Endothelial cell of umbilical vein (primary cell): ENCODE data around the gene SGPP1. TPM values are rescaled to one million over a fixed set of nuclear protein-coding genes. Genes with fewer than 3 reads are reported as not detected.

Source experiments
- BruUV-seq: library from RNA; stranded (reverse); fragments of 400-500 nt; replicated peaks from 2 replicates; lab custom pipeline; 2021; lab: Mats Ljungman, UMichigan
- CTCF ChIA-PET: fragments of 300-600, 350-600 bp; sonication (Branson Sonifier 250); formaldehyde crosslinking; loops from one replicate; lab custom pipeline; 2021; ENCODE audit warnings: antibody characterized with exemption, inconsistent platforms; lab: Charles Lee
- POLR2A ChIA-PET: fragments of 300-600, 350-600 bp; sonication (Branson Sonifier 250); formaldehyde crosslinking; loops from one replicate; lab custom pipeline; 2021; ENCODE audit warnings: antibody characterized with exemption, inconsistent platforms; lab: Charles Lee
- DNase-seq: peaks from one replicate; pipeline ENCODE4 v3.0.0-alpha.2; 2011; ENCODE audit warnings: low read depth, low spot score
- FAIRE-seq: peaks from 2 replicates; lab custom pipeline; 2011; peaks lifted over from hg19 to GRCh38; lab: Jason Lieb, UNC
- H2AFZ ChIP-seq: 2 replicates; pipeline ENCODE4 v1.6.0; 2012; ENCODE audit warnings: low read depth, low read length, control low read depth, inconsistent platforms
- H3K27ac ChIP-seq: 2 replicates; pipeline ENCODE4 v1.5.1; 2011; ENCODE audit warnings: low read depth, mild to moderate bottlenecking, control low read depth, low read length, moderate library complexity; ENCODE audit not compliant: insufficient read depth
- H3K27me3 ChIP-seq, 2 experiments: 2 replicates each; pipeline versions ENCODE4 v1.6.0 to v1.6.1; 2011; ENCODE audit warnings: low read length in 2 of 2, mixed read lengths in 1 of 2; ENCODE audit not compliant: control insufficient read depth in 2 of 2, insufficient read depth in 2 of 2
- H3K36me3 ChIP-seq, 2 experiments: 2 replicates in 1 of 2; 3 replicates in 1 of 2; pipeline ENCODE4 v1.5.1; 2011; ENCODE audit warnings: low read length in 2 of 2, mild to moderate bottlenecking in 1 of 2, moderate library complexity in 1 of 2; ENCODE audit not compliant: control insufficient read depth in 2 of 2, insufficient read depth in 2 of 2; ENCODE audit errors: extremely low read depth in 1 of 2
- H3K4me1 ChIP-seq: 3 replicates; pipeline ENCODE4 v1.5.1; 2011; ENCODE audit warnings: mild to moderate bottlenecking, low read length; ENCODE audit not compliant: control insufficient read depth, insufficient read depth; ENCODE audit errors: extremely low read depth
- H3K4me2 ChIP-seq: 2 replicates; pipeline ENCODE4 v1.6.1; 2011; ENCODE audit warnings: low read length, control low read depth, mixed read lengths; ENCODE audit not compliant: insufficient read depth
- H3K4me3 ChIP-seq, 3 experiments: fragments of 200-600 bp in 1 of 3; sonication (generic), shearing (Covaris generic) in 1 of 3; replicated peaks in 1 of 3; 2 replicates each; pipeline ENCODE4 v1.5.1; 2011 to 2016; ENCODE audit warnings: control low read depth in 3 of 3, low read length in 3 of 3, mild to moderate bottlenecking in 2 of 3, inconsistent platforms in 1 of 3, low read depth in 1 of 3, moderate library complexity in 1 of 3; ENCODE audit not compliant: insufficient read depth in 1 of 3
- H3K79me2 ChIP-seq: 2 replicates; pipeline ENCODE4 v1.6.0; 2012; ENCODE audit warnings: low read length, inconsistent platforms; ENCODE audit not compliant: control insufficient read depth, insufficient read depth
- H3K9ac ChIP-seq: replicated peaks from 2 replicates; pipeline ENCODE3; 2011; ENCODE audit warnings: low read length, control low read depth; ENCODE audit not compliant: insufficient read depth; ENCODE audit errors: extremely low read depth
- H3K9me1 ChIP-seq: replicated peaks from 3 replicates; pipeline ENCODE4 v1.6.0; 2011; ENCODE audit warnings: mild to moderate bottlenecking, low read length; ENCODE audit not compliant: control insufficient read depth, insufficient read depth; ENCODE audit errors: extremely low read depth
- H3K9me3 ChIP-seq: replicated peaks from 2 replicates; pipeline ENCODE4 v1.5.1; 2012; ENCODE audit warnings: low read length, inconsistent platforms; ENCODE audit not compliant: control insufficient read depth, insufficient read depth
- H4K20me1 ChIP-seq: replicated peaks from 2 replicates; pipeline ENCODE3; 2011; ENCODE audit warnings: mild to moderate bottlenecking, low read length; ENCODE audit not compliant: control insufficient read depth, insufficient read depth; ENCODE audit errors: extremely low read depth
- EZH2 ChIP-seq: IDR thresholded peaks from 2 replicates; pipeline ENCODE4 v1.6.1; 2012; ENCODE audit warnings: borderline replicate concordance, low read depth, mild to moderate bottlenecking, moderate library complexity, low read length, inconsistent platforms; ENCODE audit not compliant: severe bottlenecking
- FOS ChIP-seq: IDR thresholded peaks from 2 replicates; pipeline ENCODE4 v1.6.1; 2011; ENCODE audit warnings: mild to moderate bottlenecking, low read length, moderate library complexity, borderline replicate concordance; ENCODE audit not compliant: insufficient read depth
- GATA2 ChIP-seq: IDR thresholded peaks from 2 replicates; pipeline ENCODE4 v1.7.0; 2011; ENCODE audit warnings: low read depth, mild to moderate bottlenecking, moderate library complexity, mixed read lengths, low read length; ENCODE audit not compliant: insufficient read length, insufficient read depth
- JUN ChIP-seq: IDR thresholded peaks from 2 replicates; pipeline ENCODE4 v1.6.1; 2011; ENCODE audit warnings: borderline replicate concordance, low read depth; ENCODE audit not compliant: insufficient read length, insufficient read depth
- MYC ChIP-seq: IDR thresholded peaks from one replicate; pipeline ENCODE4 v1.6.1; 2011; ENCODE audit warnings: mild to moderate bottlenecking, low read depth, low read length
- POLR2A ChIP-seq: IDR thresholded peaks from 2 replicates; pipeline ENCODE4 v1.6.1; 2012; ENCODE audit warnings: low read depth, mild to moderate bottlenecking, control low read depth, low read length
- POLR2AphosphoS5 ChIP-seq: IDR thresholded peaks from 2 replicates; pipeline ENCODE4 v1.6.1; 2012; ENCODE audit warnings: low read depth, mild to moderate bottlenecking, control low read depth, low read length, moderate library complexity; ENCODE audit not compliant: insufficient read depth
- dilution Hi-C: fragments of 300-500 bp; cut with MboI; formaldehyde crosslinking; loops from one replicate; pipeline ENCODE4 v1.15.0; 2019; ENCODE audit warnings: low sequenced_read_pairs; ENCODE audit not compliant: extremely low pct_ligation_motif_present
- intact Hi-C: fragments of 100-400 bp; cut with micrococcal nuclease; formaldehyde crosslinking; loops from one replicate; pipeline ENCODE4 v1.10.0; 2022
- polyA plus RNA-seq, 4 experiments: library from polyadenylated mRNA; depleted of rRNA in 3 of 4; stranded (reverse) in 3 of 4; unstranded in 1 of 4; fragments of >200 nt; gene quantifications; 2 replicates each; pipeline versions ENCODE4 v1.2.1 to v1.2.3, GENCODE V29; 2011 to 2012; ENCODE audit warnings: missing spikeins in 1 of 4
- total RNA-seq: library from RNA; stranded (reverse); gene quantifications from 2 replicates; pipeline ENCODE4 v1.2.3, GENCODE V29; 2021
- TF ChIP-seq, protein P1 (sequence below), 2 donors: IDR thresholded peaks; 1 replicate in 1 of 2; 2 replicates in 1 of 2; pipeline ENCODE4 v1.5.1; 2011; ENCODE audit warnings: low read length in 2 of 2, mild to moderate bottlenecking in 2 of 2, moderate library complexity in 2 of 2, control low read depth in 1 of 2, inconsistent platforms in 1 of 2, low read depth in 1 of 2; ENCODE audit not compliant: insufficient read depth in 1 of 2; ENCODE audit errors: extremely low read depth in 1 of 2
- TF ChIP-seq, protein P2 (sequence below): IDR thresholded peaks from 2 replicates; pipeline ENCODE4 v1.6.1; 2011; ENCODE audit not compliant: insufficient read depth, insufficient read length

The SGPP1 gene
- total and polyA plus RNA-seq, 2 donors (not counting 3 experiments of a cell fraction or from before 2014, with no cell fraction given): 6.2 to 7.9 TPM

DNA sequence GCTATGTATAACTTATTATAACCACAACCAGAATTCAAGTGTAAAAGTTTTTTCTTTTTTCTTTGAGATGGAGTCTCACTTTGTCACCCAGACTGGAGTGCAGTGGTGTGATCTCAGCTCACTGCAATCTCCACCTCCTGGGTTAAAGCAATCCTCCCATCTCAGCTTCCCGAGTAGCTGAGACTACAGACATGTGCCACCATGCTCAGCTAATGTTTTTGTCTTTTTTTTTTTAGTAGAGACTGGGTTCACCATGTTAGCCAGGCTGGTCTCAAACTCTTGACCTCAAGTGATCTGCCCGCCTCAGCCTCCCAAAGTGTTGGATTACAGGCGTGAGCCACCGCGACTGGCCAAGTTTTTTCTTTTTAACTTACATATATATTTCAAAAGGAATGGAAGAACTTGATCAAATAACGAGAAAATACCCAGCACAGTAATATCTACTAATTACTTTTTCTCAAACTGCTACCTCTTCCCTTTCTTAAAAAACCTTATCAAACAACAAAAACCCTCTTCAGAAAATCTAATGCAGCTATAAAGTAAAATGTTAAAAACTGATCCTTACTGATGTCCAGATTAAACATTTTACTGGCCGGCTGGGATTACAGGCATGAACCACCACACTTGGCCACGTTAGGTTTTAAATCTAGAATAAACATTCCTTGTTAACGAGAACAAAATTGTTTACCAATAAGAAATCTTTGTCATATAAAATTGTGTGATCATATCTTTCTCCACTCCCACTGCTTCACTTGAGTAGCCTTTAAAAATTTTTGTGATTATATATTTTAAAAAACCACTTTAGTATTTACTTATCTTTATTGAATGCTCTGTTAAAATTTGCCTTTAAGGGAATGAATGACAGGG lies 44.9 kb downstream of the SGPP1 start:
- dilution Hi-C loops: no loop called here

More for the DNA sequence above, 44.9 kb downstream of the SGPP1 start:
- Histone ChIP-seq H3K36me3 (peaks cover 0 to 4% of the 10 kb centered on the region in 2 experiments), H3K79me2 (no peaks in the 10 kb centered on the region), H2AFZ (no peak overlapping the region), H3K4me3 (no peak overlapping the region), H3K4me2 (no peak overlapping the region), H3K9me1 (no peaks in the 10 kb centered on the region), H3K27ac (no peak overlapping the region), H3K9ac (no peak overlapping the region), H3K4me1 (peaks cover 4% of the 10 kb centered on the region), H3K9me3 (no peaks in the 10 kb centered on the region), H3K27me3 (no peaks in the 10 kb centered on the region), H4K20me1 (no peaks in the 10 kb centered on the region)
- no peak for DNase-seq
- intact Hi-C loops: no loop called here
- FAIRE-seq: no peak
- ChIA-PET POLR2A (no interaction called here), CTCF (interaction anchor here (1.1 to 1.4 kb wide), 2 partner anchors 11 to 27 kb away, joined by 4 to 7 read pairs; no protein-coding TSS in a partner anchor)
- no TSS peak for BruUV-seq
- TF ChIP-seq MYC (no peak), POLR2AphosphoS5 (no peak), POLR2A (no peak), EZH2 (no peak), GATA2 (no peak), FOS (no peak), JUN (no peak)
- TF ChIP-seq, protein P1, sequence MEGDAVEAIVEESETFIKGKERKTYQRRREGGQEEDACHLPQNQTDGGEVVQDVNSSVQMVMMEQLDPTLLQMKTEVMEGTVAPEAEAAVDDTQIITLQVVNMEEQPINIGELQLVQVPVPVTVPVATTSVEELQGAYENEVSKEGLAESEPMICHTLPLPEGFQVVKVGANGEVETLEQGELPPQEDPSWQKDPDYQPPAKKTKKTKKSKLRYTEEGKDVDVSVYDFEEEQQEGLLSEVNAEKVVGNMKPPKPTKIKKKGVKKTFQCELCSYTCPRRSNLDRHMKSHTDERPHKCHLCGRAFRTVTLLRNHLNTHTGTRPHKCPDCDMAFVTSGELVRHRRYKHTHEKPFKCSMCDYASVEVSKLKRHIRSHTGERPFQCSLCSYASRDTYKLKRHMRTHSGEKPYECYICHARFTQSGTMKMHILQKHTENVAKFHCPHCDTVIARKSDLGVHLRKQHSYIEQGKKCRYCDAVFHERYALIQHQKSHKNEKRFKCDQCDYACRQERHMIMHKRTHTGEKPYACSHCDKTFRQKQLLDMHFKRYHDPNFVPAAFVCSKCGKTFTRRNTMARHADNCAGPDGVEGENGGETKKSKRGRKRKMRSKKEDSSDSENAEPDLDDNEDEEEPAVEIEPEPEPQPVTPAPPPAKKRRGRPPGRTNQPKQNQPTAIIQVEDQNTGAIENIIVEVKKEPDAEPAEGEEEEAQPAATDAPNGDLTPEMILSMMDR (IDR thresholded peaks at IDR 0.05; ENCODE audit: extremely low read depth in 1 of 2, insufficient read depth in 1 of 2, low read depth in 1 of 2, low read length in 2 of 2): no peak
- TF ChIP-seq, protein P2, sequence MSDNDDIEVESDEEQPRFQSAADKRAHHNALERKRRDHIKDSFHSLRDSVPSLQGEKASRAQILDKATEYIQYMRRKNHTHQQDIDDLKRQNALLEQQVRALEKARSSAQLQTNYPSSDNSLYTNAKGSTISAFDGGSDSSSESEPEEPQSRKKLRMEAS: no peak
